GM12891 (cell line): ENCODE results near the gene ABHD6.

ENCODE experiments used
- PAX5 ChIP-seq: IDR thresholded peaks from 2 replicates; pipeline ENCODE4 v1.6.1; 2011; ENCODE audit warnings: low read length, moderate library complexity, mild to moderate bottlenecking; ENCODE audit not compliant: insufficient read depth, severe bottlenecking
- POLR2A ChIP-seq: IDR thresholded peaks from 2 replicates; pipeline ENCODE4 v1.6.1; 2011; ENCODE audit warnings: low read depth, low read length, control low read depth
- POLR2AphosphoS5 ChIP-seq: IDR thresholded peaks from 2 replicates; pipeline ENCODE4 v1.6.1; 2011; ENCODE audit warnings: low read depth, low read length, control low read depth
- POU2F2 ChIP-seq: IDR thresholded peaks from 2 replicates; pipeline ENCODE4 v1.6.1; 2011; ENCODE audit warnings: low read depth, mild to moderate bottlenecking, control low read depth, low read length, moderate library complexity
- SPI1 ChIP-seq: IDR thresholded peaks from 2 replicates; pipeline ENCODE4 v1.6.1; 2011; ENCODE audit warnings: low read depth, low read length, control low read depth
- TAF1 ChIP-seq: IDR thresholded peaks from 2 replicates; pipeline ENCODE4 v1.6.1; 2011; ENCODE audit warnings: low read depth, low read length, control low read depth

- TF ChIP-seq POLR2AphosphoS5 (no peak), POLR2A (no peak), TAF1 (no peak), PAX5 (no peak), POU2F2 (no peak), SPI1 (0 out of 2 replicates have a peak, but pooled peaks have one; percentile 3)
These were observed 31.1 kb upstream of the ABHD6 start for GRCh38 chr3:58206406-58207011.
